Parietal lobe (tissue), 1 donor: ENCODE results near the gene PIPOX. TPM values are rescaled to one million over a fixed set of nuclear protein-coding genes. Genes with fewer than 3 reads are reported as not detected.

Experiments used
- total RNA-seq: library from RNA; depleted of rRNA; stranded (reverse); fragments of >200 nt; gene quantifications from one replicate; pipeline ENCODE4 v1.2.3, GENCODE V29; 2014

The PIPOX gene, protein sequence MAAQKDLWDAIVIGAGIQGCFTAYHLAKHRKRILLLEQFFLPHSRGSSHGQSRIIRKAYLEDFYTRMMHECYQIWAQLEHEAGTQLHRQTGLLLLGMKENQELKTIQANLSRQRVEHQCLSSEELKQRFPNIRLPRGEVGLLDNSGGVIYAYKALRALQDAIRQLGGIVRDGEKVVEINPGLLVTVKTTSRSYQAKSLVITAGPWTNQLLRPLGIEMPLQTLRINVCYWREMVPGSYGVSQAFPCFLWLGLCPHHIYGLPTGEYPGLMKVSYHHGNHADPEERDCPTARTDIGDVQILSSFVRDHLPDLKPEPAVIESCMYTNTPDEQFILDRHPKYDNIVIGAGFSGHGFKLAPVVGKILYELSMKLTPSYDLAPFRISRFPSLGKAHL
- total RNA-seq: 4.7 TPM

DNA sequence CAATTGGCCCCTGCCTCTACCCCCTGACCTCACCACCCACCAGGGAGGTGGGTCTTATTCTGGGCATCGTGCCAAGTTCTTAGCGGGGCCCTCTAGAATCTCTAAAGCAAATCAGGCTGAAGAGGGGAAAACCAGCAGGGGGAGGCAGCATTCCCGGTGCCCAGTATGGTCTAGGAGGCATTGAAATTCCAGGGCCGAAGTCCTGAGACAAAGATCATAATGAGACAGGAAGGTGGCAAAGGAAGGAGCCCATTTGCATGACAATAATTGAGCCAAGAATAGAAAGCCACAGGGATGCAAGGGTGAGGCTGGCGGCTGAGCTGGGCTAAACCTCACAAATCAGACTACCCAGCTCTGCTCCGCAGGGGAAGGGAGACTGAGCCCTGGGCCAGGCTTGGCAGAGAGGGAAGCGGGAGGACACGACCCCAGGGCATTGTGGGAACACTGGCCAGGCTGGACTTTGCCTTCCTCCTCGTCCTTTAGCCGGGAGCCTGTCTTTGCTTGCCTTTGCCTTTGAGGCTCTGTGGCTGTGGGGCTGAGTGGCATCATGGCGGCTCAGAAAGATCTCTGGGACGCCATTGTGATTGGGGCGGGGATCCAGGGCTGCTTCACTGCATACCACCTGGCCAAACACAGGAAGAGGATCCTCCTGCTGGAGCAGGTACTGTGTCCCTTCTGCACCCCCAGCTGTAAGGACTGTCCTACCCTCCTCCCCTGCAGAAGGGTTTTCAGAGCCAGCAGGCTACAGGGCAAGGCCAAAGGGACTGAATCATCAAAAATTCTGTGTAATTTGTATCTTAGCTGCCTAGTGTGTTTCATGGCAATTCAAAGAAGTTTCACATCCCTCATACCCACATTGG lies at the start of gene PIPOX:
PIPOX (plus strand) TSS at position 463 of the 860 bp plus-strand sequence; CDS start at position 548, 85 bp downstream.

DNA sequence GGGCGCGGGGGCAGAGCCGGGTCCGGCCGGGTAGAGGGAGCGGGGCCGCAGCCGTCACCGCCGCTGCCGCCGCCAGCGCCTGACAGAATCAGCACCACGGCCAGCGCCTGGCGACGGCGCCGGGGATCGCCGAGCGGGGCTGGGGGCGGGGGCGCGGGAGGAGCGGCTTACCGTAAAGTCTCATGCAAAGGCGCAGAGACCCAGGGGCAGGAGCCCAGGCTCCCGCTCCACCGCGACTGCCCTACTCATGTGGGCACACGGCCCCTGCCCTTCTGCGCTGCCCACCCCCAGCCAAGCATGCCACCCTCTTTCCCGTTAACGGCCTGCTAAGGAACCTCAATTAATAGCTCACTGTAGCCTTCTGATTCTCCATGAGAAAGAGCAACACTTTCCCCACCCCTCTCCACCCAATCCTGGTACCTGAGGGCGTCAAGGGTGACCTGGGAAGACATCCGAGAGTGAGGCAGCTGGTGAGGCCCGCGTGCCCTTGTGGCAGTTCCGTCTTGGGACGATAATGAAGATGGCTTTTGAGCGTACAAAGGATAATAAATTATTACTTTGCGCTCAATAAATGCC lies 36.9 kb upstream of the PIPOX start, which contains the start of gene SEZ6:
SEZ6 (minus strand) TSS at position 98 of the 576 bp plus-strand sequence. CDS start 164 bp downstream, outside the sequence.

Other genes with a start within 250 kb of the PIPOX start
- 17.8 TPM for gene FAM222B, start 200.4 kb upstream of the PIPOX start, total RNA-seq
- 36.6 TPM for gene ERAL1, start 188.1 kb upstream of the PIPOX start, total RNA-seq
- gene FLOT2, start 145.4 kb upstream of the PIPOX start, total RNA-seq: 30.4 TPM
- gene DHRS13, start 140.1 kb upstream of the PIPOX start, total RNA-seq: 28.5 TPM
- gene PHF12, start 91.6 kb upstream of the PIPOX start, total RNA-seq: 32.2 TPM
- 105 TPM for gene SEZ6, start 37.1 kb upstream of the PIPOX start, total RNA-seq
- gene MYO18A, start 137.3 kb downstream of the PIPOX start, total RNA-seq: 113 TPM
- not detected for gene CRYBA1, start 203.7 kb downstream of the PIPOX start, total RNA-seq